Globus pallidus (tissue), 1 donor: Measurements from ENCODE around the gene BCAS3.
A peak's percentile ranks its signal among the peaks of the same experiment; 100 is the strongest.
"Not testable (repeated sequence)": the region's sequence is repeated elsewhere in the genome, so short reads cannot be mapped to it uniquely, and the experiment has no call there.

Experiments
- DNase-seq: peaks from one replicate; pipeline ENCODE4 v3.0.0-alpha.2; 2015; ENCODE audit warnings: low spot score

BCAS3 gene

DNA sequence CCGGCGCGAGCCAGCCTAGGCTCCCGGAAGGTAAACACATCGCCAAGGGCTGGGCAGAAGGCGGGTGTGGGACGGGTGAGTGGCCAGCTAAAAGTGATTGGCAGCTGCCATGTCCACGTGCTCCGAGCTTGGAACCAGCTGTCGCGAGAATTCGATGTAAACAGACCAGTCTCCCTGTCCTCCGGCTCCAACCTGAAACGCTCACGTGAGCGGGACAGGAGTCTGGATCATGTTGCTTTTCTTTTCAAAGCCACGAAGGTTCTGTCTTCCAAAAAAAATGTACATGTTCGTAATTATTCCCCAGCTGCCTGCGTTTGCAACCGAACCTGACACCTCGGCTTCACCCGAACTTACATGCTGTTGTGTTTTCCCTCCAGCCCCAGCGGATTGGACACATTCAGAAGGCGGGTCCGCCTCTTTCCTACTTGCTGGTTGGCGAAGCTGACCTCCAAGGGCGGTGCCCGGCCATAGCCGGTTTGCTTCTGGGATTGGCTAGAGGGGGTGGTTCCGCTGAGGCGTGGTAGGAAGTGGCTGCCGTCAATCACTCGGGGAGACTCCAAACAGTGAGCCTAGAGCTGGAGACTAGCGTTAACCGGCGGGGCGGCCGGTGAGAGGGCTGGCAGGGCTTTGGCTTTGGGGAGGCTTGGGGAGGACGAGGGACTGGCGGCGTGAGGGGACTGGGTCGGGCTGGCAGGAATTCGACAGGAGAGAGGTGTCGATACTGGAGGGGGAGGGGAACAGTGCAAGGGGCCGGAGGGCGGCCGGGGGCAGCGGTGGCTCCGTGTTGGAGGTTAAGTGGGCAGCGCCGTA lies at the start of gene BCAS3:
Gene BCAS3, plus strand, starts transcription at position 544 of the 810 bp plus-strand sequence.
- DNase-seq, result peak; percentile 100

DNA sequence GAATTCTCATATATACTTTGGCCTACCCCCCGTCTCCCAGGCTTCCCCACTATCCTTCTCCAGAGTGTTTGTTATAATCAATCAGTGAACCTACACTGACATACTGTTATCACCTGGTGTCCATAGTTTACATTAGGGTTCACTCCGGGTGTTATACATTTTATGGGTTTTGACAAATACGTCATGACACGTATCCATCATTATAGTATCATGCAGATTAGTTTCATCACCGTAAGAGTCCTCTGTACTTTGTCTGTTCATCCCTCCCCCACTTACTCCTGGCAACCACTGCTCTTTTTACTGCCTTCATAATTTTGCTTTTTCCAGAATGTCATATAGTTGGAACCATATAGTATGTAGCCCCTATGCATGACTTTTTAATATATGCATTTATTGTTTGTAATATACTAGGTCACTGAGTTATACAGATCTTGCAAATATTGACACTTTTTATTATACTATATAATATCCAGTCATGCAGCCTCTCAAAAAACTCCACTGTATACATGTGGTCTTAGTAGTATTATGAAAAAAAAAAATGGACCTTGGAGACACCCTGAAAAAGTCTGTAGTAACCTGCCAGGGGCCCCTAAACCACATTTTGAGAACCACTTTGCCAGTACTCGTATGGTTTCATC lies 49.3 kb upstream of the BCAS3 start:
- DNase-seq, result no peak

DNA sequence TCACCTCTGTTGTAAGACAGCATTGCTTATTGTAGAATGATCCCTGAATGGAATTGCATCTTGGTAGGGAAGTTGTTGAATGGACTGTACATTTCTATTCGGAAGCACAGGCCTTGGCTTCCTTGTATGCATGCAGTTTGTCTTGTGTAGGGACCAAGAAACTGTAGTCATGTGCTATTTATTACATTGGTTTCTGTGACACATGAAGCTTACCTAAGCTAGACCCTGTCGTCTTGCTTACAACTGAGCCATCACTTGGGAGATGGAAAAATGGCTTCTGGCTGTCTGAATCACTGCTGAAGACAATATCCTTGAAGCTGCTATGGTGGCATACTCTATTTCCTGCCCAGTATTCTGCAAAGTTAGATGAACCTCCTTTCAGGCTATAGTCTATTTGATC lies 48.5 kb upstream of the BCAS3 start:
- DNase-seq, result no peak

DNA sequence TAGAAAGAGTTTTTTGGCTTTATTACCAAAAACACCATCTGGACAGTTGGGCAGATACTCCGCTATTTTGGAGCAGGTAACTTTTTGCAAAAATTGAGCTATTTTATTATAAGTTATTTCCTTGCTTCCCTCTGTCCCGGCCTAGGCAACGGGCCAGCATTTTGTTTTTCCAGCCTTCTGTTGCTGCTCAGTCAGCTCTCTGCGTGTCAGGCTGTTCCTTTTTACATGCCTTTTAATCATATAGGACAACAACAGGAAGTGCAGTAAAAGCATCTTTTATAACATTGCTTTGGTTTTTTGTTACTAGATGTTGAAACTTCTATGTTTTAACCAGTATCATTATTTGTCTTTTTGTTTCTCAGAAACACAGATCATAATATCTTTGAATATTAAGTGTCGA lies 47.3 kb upstream of the BCAS3 start:
- DNase-seq, result no peak

DNA sequence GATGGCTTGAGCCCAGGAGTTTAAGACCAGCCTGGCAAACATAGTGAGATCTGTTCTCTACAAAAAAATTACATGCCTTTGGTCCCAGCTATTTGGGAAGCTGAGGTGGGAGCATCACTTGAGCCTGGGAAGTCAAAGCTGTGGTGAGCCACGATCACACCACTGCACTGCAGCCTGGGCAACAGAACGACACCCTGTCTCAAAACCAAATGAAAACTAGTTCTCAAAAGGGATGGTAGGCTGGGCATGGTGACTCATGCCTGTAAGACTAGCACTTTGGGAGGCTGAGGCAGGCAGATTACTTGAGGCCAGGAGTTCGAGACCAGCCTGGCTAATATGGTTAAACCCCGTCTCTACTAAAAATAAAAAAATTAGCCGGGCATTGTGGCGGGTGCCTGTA lies 46.5 kb upstream of the BCAS3 start:
- DNase-seq, result no peak

DNA sequence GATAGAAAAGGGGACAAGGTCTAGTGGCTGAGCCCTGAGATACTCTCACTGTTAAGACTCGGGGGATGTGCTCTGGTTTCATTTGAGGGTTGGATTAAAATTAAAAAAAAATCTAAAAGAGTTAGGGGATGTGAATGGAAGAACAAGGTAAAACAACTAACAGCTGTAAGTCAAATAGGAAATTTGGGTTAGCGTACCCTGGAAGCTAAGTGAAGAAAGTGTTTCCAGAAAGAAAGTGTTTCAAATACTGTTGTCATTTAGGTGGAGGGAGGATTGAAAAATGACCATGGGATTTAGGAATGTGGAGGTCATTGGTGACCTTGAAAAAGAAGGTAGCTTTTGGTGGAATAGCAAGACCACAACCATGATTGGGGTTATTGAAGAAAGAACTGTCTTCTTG lies 40.0 kb upstream of the BCAS3 start:
- no peak for DNase-seq

DNA sequence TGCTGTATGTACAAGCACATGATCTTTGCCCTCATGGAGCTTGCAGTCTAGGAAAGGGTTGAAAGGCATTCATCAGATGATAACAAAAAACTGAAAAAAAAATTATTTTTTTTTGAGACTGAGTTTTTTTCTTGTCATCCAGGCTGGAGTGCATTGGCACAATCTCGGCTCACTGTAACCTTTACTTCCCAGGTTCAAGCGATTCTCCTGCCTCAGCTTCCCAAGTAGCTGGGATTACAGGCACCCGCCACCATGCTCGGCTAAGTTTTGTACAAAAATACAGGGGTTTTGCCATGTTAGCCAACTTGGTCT lies 38.7 kb upstream of the BCAS3 start:
- no peak for DNase-seq

DNA sequence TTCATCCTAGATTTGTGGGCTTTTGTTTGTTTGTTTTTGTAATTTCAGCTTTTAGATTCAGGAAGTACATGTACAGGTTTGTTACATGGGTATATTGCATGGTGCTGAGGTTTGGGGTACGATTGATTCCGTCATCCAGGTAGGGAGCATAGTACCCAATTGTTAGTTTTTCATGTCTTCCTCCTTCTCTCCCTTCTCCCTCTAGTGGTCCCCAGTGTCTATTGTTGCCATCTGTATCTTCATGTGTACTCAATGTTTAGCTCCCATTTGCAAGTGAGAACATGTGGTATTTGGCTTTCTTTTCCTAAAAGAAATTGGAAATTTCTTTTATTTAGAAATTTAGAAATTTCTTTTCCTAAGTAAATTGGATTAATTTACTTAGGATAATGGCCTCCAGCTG lies 37.1 kb upstream of the BCAS3 start:
- no peak for DNase-seq

DNA sequence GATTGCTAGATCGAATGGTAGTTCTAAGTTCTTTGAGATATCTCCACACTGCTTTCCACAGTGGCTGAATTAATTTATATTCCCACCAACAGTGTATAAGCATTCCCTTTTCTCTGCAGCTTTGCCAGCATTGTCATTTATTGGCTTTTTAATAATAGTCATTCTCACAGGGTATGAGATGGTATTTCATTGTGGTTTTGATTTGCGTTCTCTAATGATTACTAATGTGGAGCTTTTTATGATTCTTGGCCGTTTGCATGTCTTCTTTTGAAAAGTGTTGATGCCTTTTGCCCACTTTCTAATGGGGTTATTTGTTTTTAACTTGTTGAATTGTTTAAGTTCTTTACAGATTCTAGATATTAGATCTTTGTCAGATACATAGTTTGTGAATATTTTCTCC lies 36.5 kb upstream of the BCAS3 start:
- DNase-seq, result no peak

DNA sequence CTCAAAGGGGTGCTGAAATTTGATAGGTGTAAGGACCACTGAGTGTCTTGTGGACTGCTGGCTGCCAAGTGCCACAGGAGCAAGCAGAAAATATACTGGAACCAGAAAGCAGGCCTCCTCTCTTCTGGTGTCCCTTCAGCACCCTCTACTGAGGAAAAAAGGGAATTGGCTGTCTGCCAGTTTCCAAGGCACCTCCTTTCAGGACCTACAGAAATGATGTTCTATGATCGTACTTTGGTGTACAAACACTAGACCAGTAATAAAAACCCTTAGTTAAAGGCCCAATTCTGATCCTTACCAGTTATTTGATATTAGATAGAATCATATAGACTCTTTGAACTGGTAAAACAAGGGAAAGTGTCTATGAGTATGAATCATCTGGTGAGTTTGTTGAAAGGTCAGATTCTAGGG lies 35.8 kb upstream of the BCAS3 start:
- DNase-seq, result peak; percentile 90

DNA sequence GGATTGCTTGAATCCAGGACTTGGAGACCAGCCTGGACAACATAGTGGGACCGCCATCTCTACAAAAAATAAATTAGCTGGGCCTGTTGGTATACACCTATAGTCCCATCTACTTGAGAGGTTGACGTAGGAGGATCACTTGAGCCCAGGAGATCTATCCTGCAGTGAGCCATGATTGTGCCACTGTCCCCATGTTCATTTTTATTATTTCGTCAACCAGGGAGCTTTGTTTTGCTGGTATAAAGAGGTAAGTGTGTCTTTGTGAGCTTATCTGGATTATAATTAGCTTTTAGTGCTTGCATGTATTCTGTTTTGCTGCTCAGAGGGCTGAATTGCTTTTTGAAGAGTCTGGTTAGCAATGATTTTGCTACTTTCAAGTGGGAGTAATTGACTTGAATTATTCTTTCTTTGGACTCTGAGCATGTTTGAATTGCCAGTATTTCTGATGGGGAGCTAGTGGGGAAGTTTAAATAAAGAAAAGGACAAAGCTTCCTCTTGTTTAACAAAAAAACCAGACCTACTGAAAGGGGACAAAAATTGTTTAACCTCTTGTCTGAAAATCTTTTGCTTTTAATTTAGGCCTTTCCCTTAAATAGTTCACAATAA lies 31.6 kb upstream of the BCAS3 start:
- peak; percentile 57 for DNase-seq

DNA sequence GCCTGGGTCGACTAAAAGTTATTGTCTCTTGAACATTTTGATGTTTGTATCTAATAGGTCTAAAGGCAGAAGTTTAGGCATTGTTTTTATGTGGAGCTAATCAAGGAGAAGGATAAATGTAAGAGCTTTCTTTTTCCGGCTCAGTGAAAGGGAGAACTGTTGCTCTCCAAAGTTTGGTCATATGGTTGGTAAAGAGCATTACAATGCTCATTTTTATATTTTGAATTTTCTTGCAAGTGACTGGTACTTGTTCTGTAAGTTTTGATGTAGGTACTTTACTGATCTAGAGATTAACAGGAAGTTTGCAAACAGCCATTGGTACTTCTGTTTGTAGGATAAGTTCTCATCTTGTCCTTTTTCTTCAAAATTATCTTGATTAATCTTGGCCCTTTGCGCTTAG lies 30.9 kb upstream of the BCAS3 start:
- DNase-seq, result no peak

DNA sequence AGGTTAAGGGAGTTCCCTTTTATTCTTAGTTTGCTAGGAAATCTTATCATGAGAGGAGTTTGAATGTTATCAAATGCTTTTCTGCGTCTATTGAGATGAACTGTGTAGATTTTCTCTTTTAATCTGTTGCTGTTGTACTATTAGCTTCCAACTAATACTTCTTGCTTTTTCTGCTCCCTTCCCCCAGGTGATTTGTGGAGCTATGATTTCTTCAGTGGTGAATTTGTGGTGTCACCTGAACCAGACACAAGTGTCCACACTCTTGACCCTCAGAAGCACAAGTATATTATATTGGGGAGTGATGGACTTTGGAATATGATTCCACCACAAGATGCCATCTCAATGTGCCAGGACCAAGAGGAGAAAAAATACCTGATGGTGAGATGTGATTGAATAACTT lies 29.9 kb upstream of the BCAS3 start:
- DNase-seq, result no peak

DNA sequence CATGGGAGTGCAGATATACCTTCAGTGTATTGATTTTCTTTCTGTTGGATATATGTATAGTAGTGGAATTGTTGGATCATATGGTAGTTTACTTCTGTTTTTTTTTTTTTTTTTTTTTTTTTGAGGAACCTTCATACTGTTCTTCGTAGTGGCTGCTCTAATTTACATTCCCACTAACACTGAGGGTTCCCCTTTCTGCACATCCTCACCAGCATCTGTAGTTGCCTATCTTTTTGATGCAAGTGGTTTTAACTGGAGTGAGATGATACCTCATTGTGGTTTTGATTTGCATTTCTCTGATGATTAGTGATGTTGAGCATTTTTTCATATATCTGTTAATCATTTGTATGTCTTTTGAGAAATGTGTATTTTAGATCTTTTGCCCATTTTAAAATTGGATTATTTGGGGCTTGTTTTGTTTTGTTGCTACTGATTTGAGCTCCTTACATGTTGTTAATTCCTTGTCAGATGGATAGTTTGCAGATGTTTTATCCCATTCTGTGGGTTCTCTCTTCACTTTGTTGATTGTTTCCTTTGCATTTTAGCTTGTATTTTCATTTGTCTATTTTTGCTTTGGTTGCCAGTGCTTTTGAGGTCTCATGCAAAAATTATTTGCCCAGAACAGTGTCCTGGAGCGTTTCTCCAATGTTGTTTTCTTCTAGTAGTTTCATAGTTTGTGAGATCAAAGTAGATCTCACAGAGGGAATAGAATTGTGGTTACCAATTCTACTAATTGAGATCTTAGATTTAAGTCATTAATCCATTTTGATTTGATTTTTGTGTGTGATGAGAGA lies 25.0 kb upstream of the BCAS3 start:
- no peak for DNase-seq

DNA sequence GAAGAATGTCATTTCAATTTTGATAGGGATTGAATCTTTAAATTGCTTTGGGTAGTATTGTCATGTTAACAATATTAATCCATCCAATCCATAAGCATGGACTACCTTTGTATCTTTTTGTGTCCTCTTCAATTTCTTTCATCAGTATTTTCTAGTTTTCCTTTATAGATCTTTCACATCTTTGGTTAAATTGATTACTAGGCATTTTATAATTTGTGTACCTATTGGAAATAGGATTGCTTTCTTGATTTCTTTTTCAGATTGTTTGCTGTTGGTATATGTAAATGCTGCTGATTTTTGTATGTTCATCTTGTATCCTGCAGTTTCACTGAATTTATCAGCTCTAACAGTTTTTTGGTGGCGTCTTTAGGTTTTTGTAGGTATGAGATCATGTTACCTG lies 24.1 kb upstream of the BCAS3 start:
- no peak for DNase-seq

DNA sequence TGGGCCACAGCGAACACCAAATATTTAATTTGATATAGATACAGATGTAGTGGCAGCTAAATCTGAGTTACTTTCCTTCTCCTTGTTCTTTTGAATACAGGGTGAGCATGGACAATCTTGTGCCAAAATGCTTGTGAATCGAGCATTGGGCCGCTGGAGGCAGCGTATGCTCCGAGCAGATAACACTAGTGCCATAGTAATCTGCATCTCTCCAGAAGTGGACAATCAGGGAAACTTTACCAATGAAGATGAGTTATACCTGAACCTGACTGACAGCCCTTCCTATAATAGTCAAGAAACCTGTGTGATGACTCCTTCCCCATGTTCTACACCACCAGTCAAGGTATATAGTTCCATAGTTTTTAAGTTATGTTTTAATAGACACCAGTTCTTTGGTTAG lies 21.2 kb upstream of the BCAS3 start:
- no peak for DNase-seq

DNA sequence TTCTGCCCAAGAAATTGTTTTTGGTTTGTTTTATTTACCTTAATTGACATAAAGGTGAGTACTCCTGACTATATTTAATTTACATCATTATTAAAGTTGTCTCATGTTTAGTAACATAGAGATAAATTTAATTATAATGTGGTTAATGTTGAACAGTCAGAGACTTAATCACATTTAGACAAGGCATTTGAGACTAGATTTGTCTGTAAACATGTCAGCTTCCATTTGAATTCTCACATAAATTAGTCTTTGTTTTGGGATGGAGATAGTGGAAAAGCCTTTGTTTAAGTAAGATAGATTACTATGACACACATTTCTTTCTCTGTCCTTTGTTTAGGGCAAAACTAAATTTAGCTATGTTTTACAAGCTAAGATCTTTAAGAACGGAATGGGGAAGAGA lies 18.5 kb upstream of the BCAS3 start:
- peak; percentile 66 for DNase-seq

DNA sequence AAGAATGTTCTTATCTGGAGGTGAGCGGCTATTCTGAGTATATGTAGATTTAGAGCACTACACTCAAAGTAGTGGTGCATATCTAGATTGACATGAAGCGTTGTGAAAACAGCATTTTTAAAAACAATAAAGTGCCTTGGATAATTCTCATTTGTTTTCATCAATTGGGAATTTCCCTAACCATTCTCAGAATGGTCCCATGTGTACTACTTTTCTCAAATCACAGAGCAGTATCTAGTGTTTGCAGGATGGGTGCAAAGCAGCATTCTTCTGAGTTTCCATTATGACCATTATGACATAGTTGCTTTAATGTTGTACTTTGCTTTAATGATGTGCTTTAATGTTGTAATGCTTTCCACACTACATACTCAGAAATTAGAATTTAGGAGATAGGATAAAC lies 16.2 kb upstream of the BCAS3 start:
- no peak for DNase-seq

DNA sequence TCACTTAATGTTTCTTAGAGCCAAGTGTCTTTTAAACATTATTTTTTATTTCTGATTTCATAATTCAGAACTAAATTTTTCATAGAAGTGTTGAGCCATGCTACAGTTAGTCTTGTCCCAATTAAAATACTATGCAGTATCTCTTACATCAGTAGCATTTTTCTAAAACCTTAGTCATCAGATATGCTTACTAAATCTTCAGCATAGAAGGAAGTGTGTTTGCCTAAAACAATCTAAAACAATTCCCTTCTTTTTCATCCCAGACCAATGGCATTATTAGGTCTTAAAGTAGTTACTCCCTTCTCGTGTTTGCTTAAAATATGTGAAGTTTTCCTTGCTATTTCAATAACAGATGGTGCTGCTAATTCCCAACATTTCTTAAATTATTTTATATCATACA lies 13.6 kb upstream of the BCAS3 start:
- DNase-seq, result no peak

DNA sequence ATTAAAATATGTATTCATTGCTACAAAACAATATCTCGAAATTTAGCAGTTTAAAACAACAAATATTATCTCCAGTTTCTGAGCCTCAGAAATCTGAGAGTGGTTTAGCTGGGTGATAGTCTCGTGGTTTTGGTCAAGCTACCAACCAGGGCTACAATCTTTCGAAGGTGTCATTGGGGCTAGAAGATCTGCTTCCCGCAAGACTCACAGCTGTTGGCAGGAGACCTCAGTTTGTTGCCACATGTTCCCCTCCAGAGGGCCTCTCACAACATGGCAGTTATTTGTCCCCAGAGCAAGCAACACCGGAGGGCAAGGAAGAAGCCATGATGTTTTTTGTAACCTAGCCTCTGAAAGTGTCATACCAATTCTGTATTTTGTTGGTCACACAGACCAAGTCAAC lies 12.0 kb upstream of the BCAS3 start:
- DNase-seq, result no peak

DNA sequence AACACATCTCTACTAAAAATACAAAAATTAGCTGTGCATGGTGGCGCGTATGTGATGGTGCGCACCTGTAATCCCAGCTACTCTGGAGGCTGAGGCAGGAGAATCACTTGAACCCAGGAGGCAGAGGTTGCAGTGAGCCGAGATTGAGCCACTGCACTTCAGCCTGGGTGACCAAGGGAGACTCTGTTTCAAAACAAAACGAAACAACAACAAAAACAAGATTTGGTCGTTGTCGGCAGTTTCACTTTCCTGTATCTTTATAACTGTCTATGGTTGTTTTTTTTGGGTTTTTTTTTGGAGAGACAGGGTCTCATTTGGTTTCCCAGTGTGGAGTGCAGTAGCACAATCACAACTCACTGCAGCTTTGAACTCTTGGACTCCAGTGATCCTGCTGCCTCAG lies 8.9 kb upstream of the BCAS3 start:
- DNase-seq, result not testable (repeated sequence)

DNA sequence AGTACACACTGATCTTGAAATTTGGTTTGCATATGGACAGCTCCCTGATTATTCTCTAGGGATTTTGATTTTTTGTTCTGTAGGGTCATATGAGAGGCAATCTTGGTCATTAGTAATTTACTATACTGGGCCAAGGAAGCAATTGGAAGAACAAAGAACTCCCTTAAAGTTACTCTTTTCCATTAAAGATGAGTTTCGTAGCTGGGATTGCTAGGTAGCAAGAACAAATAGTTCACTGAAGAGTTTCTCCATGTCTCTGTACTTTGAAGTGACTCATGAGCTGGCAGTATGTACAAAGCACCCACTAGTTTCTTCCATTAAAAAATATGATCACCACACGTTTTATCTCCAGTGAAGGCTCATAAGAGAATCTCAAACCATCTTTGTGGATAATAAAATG lies 6.2 kb upstream of the BCAS3 start:
- no peak for DNase-seq

DNA sequence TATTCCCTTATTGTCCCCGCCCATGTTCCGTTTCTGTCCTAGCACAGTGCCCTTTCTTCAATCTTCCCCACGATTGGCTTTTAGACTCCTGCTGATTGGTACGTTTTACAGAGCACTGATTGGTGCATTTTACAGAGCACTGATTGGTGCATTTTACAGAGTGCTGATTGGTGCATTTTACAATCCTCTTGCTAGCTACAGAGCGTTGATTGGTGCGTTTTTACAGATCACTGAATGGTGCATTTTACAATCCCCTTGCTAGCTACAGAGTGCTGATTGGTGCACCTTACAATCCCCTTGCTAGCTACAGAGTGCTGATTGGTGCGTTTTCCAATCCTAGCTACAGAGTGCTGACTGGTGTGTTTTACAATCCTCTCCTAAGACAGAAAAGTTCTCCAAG lies 3.0 kb upstream of the BCAS3 start:
- not testable (repeated sequence) for DNase-seq
